Activated naive CD4-positive, alpha-beta T cell treated with anti-CD3 and anti-CD28 coated beads for 36 hours (primary cell): ENCODE measurements around the gene WTAP. TPM values are rescaled to one million over a fixed set of nuclear protein-coding genes. Genes with fewer than 3 reads are reported as not detected.
"Not testable (repeated sequence)": the region's sequence is repeated elsewhere in the genome, so short reads cannot be mapped to it uniquely, and the experiment has no call there.

ENCODE experiments used
- CTCF ChIA-PET: fragments of 350-600 bp; sonication (Branson Sonifier 250); formaldehyde crosslinking; loops from one replicate; lab custom pipeline; 2021; ENCODE audit warnings: antibody characterized with exemption; lab: Charles Lee
- DNase-seq: peaks from one replicate; pipeline ENCODE4 v3.0.0-alpha.2; 2020
- H3K27ac Mint-ChIP-seq: one replicate; pipeline ENCODE4 v1.8.0; 2021; ENCODE audit warnings: mild to moderate bottlenecking, mixed read lengths
- H3K27me3 Mint-ChIP-seq: one replicate; pipeline ENCODE4 v1.8.0; 2021; ENCODE audit warnings: low read depth, mixed read lengths
- H3K36me3 Mint-ChIP-seq: one replicate; pipeline ENCODE4 v1.8.0; 2021; ENCODE audit warnings: low read depth, mixed read lengths
- H3K4me1 Mint-ChIP-seq: one replicate; pipeline ENCODE4 v1.8.0; 2021; ENCODE audit warnings: low read depth, mixed read lengths
- H3K4me3 Mint-ChIP-seq: one replicate; pipeline ENCODE4 v1.8.0; 2021; ENCODE audit warnings: mild to moderate bottlenecking, moderate library complexity, mixed read lengths
- H3K9me3 Mint-ChIP-seq: one replicate; pipeline ENCODE4 v1.8.0; 2021; ENCODE audit warnings: mixed read lengths
- intact Hi-C: fragments of 100-400 bp; cut with micrococcal nuclease; formaldehyde crosslinking; loops from one replicate; pipeline ENCODE4 v1.15.1; 2023
- total RNA-seq, 2 experiments: library from RNA; stranded (reverse); gene quantifications; one replicate each; pipeline ENCODE4 v1.2.3, GENCODE V29; 2021

WTAP gene
- total RNA-seq, 2 experiments from 2014 or later = 87.5 to 91.6 TPM

DNA sequence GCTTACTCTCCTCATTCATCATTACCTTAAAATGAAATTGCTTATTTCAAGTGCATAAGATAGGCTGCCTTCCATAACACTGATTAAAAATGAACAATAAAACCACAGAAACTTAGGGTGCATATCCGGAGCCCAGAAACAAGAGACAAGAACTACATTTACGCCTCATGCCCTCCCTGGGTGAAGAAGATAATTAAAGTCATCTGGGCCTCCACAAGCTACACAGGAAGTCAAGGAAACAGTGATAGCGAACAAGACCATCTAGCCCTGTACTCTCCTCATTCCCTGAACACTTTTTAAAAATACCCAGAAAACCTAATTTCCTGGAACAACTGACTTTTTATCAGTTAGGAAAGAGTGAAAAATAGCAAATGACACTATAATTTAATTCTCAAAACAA, 40.6 kb upstream of the WTAP start:
- Mint-ChIP-seq H3K27me3 (no peaks in the 10 kb centered on the region), H3K9me3 (no peaks in the 10 kb centered on the region), H3K4me1 (peaks cover 62% of the 10 kb centered on the region), H3K27ac (peak overlapping the region; percentile 72), H3K4me3 (peak overlapping the region; percentile 20), H3K36me3 (peaks cover 61% of the 10 kb centered on the region)
- no peak for DNase-seq
- intact Hi-C loops = no loop called here
- CTCF ChIA-PET = no interaction called here

DNA sequence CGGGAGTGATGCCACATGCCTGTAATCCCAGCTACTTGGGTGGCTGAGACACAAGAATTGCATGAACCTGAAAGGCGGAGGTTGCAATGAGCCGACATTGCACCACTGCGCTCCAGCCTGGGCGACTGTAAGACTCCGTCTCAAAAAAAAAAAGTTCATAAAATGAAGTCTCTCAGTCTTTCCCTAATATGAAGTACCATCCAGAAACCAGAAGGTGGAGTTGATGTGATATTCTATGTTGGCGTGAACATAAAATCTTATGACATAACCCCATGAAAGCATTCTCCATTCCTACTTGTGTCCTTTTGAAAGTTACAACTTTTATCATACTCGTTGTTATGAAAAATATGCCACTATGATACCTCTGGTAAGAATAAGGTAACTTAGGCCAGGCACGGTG, 40.0 kb upstream of the WTAP start:
- CTCF ChIA-PET = no interaction called here
- no peaks in the 10 kb centered on the region for H3K27me3 Mint-ChIP-seq
- intact Hi-C loops = no loop called here
- H3K36me3 Mint-ChIP-seq = peaks cover 65% of the 10 kb centered on the region
- H3K27ac Mint-ChIP-seq = peak overlapping the region; percentile 72
- DNase-seq = no peak
- peaks cover 60% of the 10 kb centered on the region for H3K4me1 Mint-ChIP-seq
- H3K9me3 Mint-ChIP-seq = no peaks in the 10 kb centered on the region
- H3K4me3 Mint-ChIP-seq = peak overlapping the region; percentile 20

DNA sequence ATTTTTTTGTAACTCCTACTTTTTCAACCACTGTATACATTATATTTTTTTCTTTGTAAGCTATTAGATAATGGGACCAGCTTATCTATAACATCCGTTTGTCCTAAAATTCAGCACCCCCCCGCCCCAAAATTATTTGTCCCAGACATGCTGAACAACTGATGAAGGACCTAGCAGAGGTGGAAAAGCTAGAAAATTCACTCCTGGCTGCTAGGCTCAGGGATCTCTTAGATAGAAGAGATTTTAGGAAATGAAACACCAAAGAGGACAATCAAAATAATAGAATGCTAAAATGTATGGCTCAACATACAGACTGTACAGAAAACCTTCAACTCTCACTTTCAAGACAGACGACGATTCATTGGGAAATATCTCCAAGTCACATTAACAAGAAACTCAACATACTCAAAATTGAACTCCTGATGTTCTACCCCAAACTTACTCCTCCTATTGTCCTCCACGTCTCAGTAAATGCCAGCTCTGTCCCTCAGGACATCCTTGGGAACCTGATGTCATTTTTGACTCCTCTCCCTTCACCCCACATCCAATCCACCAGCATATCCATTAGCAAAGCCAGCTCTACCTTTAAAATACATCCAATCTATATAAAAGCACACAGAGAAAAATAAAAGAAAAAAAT, 38.9 kb upstream of the WTAP start:
- Mint-ChIP-seq H3K36me3 (peaks cover 62% of the 10 kb centered on the region), H3K27me3 (no peaks in the 10 kb centered on the region), H3K4me3 (peak overlapping the region; percentile 10), H3K9me3 (no peaks in the 10 kb centered on the region), H3K4me1 (peaks cover 56% of the 10 kb centered on the region), H3K27ac (peak overlapping the region; percentile 50)
- CTCF ChIA-PET = interaction anchor here (0.6 to 1.2 kb wide), 5 partner anchors 15 to 252 kb away, joined by 3 to 4 read pairs (median 3); no protein-coding TSS in a partner anchor
- no peak for DNase-seq
- intact Hi-C loops = no loop called here

DNA sequence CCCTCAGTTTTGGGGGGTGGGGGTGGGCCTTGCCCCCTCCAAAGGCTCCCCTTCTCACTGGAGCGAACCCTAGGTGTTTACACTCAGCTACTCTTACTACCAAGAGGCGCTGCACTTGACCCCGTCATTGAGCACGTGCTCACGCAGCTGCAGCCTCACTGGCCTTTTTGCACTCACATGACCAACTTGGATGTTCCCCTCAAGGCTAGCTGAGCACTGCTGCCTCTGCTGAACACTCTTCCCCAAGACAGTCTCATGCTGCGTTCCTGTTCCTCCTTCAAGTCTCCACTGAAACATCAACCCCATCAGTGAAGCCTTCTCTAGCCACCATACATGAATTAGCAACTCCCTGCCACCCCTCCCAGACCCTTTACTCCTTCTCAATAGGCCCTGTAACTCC, 38.3 kb upstream of the WTAP start:
- Mint-ChIP-seq H3K4me3 (peak overlapping the region; percentile 3), H3K4me1 (peaks cover 53% of the 10 kb centered on the region), H3K36me3 (peaks cover 57% of the 10 kb centered on the region), H3K27me3 (no peaks in the 10 kb centered on the region), H3K9me3 (no peaks in the 10 kb centered on the region), H3K27ac (peak overlapping the region; percentile 50)
- CTCF ChIA-PET = interaction anchor here (0.8 to 4.2 kb wide), 4 partner anchors 9 to 100 kb away, joined by 3 to 25 read pairs (median 4); partner anchors contain the start of genes MRPL18 and TCP1
- no peak for DNase-seq
- intact Hi-C loops = no loop called here

DNA sequence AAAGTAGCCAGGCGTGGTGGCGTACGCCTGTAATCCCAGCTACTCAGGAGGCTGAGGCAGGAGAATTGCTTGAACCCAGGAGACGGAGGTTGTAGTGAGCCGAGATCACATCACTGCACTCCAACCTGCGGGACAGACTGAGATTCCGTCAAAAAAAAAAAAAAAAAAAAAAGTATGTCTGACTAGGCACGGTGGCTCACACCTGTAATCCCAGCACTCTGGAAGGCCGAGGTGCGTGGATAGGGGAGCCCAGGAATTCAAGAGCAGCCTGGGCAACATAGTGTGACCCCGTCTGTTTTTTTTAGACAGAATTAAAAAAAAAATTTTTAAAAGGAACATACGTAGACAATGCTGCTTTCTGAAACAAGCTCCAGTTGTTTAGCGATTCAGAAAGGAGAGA, 37.2 kb upstream of the WTAP start:
- DNase-seq, H3K4me3 Mint-ChIP-seq, H3K9me3 Mint-ChIP-seq, H3K27ac Mint-ChIP-seq, H3K27me3 Mint-ChIP-seq: not testable (repeated sequence)
- peaks cover 59% of the 10 kb centered on the region for H3K4me1 Mint-ChIP-seq
- intact Hi-C loops = loop anchor here (5.0 kb wide), 4 partner anchors 772 to 1043 kb away; partner anchors contain the start of gene EZR
- peaks cover 56% of the 10 kb centered on the region for H3K36me3 Mint-ChIP-seq
- CTCF ChIA-PET = interaction anchor here (0.9 to 4.2 kb wide), 5 partner anchors 8 to 99 kb away, joined by 5 to 25 read pairs (median 12); partner anchors contain the start of genes MRPL18, TCP1 and WTAP

DNA sequence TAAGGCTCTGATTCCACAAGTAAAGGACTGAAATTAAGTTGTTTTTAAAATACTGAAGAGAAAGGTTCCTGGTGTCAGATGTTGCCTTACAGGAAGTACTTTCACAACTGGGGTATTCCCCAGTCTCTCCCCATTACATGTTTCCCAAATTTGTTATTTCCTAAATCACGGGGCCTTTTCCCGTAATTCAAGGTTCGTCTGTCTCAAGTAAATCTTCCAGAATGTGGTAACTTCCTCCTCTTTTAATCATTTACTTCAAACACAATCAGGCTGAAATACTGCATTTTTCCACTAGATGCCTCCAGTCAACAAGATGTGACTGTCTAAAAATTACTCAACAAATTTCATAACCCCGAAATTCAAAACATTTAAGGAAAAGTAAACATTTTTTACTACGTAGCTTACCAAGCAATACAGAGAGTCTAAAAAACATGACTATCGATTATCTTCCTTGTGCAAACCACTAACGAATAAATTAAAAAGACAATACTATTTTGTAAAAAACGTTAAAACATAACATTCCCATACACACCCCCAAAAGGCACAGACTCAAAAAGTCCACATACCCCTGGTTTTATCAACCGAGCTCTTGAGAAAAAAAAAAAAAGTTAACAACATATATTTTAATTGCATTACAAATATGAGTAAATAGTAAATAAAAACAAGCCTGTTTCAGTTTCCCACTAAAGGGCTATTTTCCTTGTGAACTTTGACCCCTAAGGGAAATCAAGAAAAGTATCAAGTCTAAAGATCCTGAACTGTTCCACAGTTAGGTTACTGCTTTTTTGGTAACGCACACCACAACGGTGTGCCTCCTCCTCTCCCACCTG, 36.0 kb upstream of the WTAP start:
- CTCF ChIA-PET = interaction anchor here (0.5 to 4.2 kb wide), 18 partner anchors 9 to 253 kb away, joined by 3 to 25 read pairs (median 5); partner anchors contain the start of genes ACAT2, MRPL18, TCP1 and WTAP
- peak overlapping the region; percentile 91 for H3K27ac Mint-ChIP-seq
- no peaks in the 10 kb centered on the region for H3K9me3 Mint-ChIP-seq
- peaks cover 52% of the 10 kb centered on the region for H3K4me1 Mint-ChIP-seq
- peaks cover 47% of the 10 kb centered on the region for H3K36me3 Mint-ChIP-seq
- no peaks in the 10 kb centered on the region for H3K27me3 Mint-ChIP-seq
- peak overlapping the region; percentile 95 for H3K4me3 Mint-ChIP-seq
- intact Hi-C loops = loop anchor here (1.0 to 5.0 kb wide), 9 partner anchors 9 to 1044 kb away; partner anchors contain the start of gene EZR
- peak; percentile 30 for DNase-seq

DNA sequence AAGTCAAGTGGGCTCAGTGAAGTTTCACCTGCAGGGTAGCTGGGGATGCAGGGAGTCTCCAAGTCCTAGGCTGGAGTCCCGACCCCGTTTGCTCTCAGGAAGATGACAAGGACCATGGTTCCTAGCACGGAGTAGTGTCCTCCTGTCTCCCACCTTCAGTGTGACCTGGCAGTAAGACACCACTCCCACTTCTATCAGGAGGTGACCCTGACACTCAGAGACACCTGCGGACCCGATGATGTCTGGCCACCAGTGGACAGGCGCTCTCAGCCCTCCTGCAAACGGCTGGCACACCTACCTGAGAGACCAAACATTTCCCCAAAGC, 35.4 kb upstream of the WTAP start:
- Mint-ChIP-seq H3K9me3 (no peaks in the 10 kb centered on the region), H3K36me3 (peaks cover 43% of the 10 kb centered on the region), H3K4me1 (peaks cover 47% of the 10 kb centered on the region), H3K4me3 (peak overlapping the region; percentile 95), H3K27me3 (no peaks in the 10 kb centered on the region), H3K27ac (peak overlapping the region; percentile 91)
- DNase-seq = no peak
- CTCF ChIA-PET = interaction anchor here (1.0 to 4.2 kb wide), 12 partner anchors 10 to 162 kb away, joined by 3 to 25 read pairs (median 5); partner anchors contain the start of genes ACAT2, MRPL18, TCP1 and WTAP
- intact Hi-C loops = loop anchor here (1.0 to 5.0 kb wide), 10 partner anchors 10 to 1045 kb away; partner anchors contain the start of gene EZR

DNA sequence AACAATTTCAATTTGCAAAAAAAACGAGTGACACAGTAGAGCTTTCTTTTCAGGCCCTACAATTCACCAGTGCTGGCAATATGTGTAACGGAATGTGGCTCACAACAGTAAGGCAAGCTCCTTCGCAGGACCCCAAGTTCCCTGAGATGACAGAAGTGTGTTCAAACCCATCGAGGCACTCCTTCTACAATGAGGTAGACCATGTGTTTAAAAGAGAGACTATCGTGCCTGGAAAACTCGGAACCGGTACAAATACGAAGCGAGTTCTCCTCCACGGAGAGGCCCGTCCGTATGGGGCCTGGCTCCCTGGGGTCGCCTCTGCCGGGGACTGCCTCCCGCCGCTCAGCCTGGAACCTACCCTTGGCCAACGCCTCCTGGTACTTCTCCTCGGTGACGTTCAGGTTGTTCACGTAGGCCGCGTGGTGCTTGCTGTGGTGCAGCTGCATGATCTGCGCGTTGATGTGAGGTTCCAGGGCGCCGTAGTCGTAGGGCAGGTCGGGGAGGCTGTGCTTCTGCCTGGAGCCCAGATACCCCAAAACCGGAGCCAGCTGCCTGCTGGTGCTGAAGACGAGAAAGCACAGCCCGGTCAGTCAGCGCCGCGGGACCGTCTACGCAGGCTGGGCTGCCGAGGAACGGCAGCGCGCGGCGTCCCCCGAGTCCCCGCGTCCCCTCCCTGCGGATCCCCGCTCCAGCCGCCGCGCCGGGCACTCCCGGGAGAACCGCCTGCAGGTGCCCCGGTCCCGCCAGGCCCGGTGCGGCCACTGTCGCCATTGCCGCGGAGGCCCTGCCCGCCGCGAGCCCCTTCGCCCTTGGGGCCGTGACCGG, 34.8 kb upstream of the WTAP start:
- CTCF ChIA-PET = interaction anchor here (1.0 to 4.2 kb wide), 11 partner anchors 11 to 161 kb away, joined by 3 to 25 read pairs (median 5); partner anchors contain the start of genes MRPL18, TCP1 and WTAP

GRCh38 chr6:159693128-159693893, 34.0 kb upstream of the WTAP start, which contains the start of gene SOD2:
Gene SOD2, minus strand, starts transcription at chr6:159693241. Its CDS starts 74 bp downstream, at chr6:159693167.
- Mint-ChIP-seq H3K27ac (peak within 1 kb of the TSS; percentile 96), H3K9me3 (no peaks in the 10 kb centered on the region), H3K36me3 (peaks cover 30% of the 10 kb centered on the region), H3K27me3 (no peaks in the 10 kb centered on the region), H3K4me3 (peak within 1 kb of the TSS; percentile 95), H3K4me1 (peaks cover 35% of the 10 kb centered on the region)
- CTCF ChIA-PET = interaction anchor here (1.0 to 4.2 kb wide), 4 partner anchors 27 to 96 kb away, joined by 3 to 25 read pairs (median 7); partner anchors contain the start of genes MRPL18 and TCP1
- peak; percentile 84 for DNase-seq
- intact Hi-C loops = loop anchor here (1.0 to 5.0 kb wide), 8 partner anchors 34 to 1046 kb away; partner anchors contain the start of genes ACAT2, EZR, TCP1 and WTAP

More for the DNA sequence above, 34.8 kb upstream of the WTAP start:
- H3K4me3 Mint-ChIP-seq = peak overlapping the region; percentile 95
- DNase-seq = peak; percentile 76
- intact Hi-C loops = loop anchor here (1.0 to 5.0 kb wide), 8 partner anchors 35 to 1045 kb away; partner anchors contain the start of genes ACAT2, EZR, TCP1 and WTAP
- H3K27me3 Mint-ChIP-seq = no peaks in the 10 kb centered on the region
- H3K36me3 Mint-ChIP-seq = peaks cover 37% of the 10 kb centered on the region
- no peaks in the 10 kb centered on the region for H3K9me3 Mint-ChIP-seq
- peak overlapping the region; percentile 91 for H3K27ac Mint-ChIP-seq
- peaks cover 41% of the 10 kb centered on the region for H3K4me1 Mint-ChIP-seq

GRCh38 chr6:159693894-159694545, 33.3 kb upstream of the WTAP start:
- peak overlapping the region; percentile 96 for H3K27ac Mint-ChIP-seq
- H3K4me1 Mint-ChIP-seq = peaks cover 28% of the 10 kb centered on the region
- peak; percentile 74 for DNase-seq
- peak overlapping the region; percentile 94 for H3K4me3 Mint-ChIP-seq
- peaks cover 23% of the 10 kb centered on the region for H3K36me3 Mint-ChIP-seq
- H3K27me3 Mint-ChIP-seq = no peaks in the 10 kb centered on the region
- intact Hi-C loops = loop anchor here (1.0 to 5.0 kb wide), 8 partner anchors 33 to 1047 kb away; partner anchors contain the start of genes ACAT2, EZR, TCP1 and WTAP
- H3K9me3 Mint-ChIP-seq = no peaks in the 10 kb centered on the region
- CTCF ChIA-PET = interaction anchor here (0.6 kb wide), 1 partner anchor 135 kb away, joined by 3 read pairs; no protein-coding TSS in a partner anchor
